Neural cell (in vitro differentiated cells): Measurements from ENCODE around the gene PDLIM5. TPM values are rescaled to one million over a fixed set of nuclear protein-coding genes. Genes with fewer than 3 reads are reported as not detected.
"Not testable (repeated sequence)": the region's sequence is repeated elsewhere in the genome, so short reads cannot be mapped to it uniquely, and the experiment has no call there.

Experiments
- H2AFZ ChIP-seq: fragments of 200-600, 300-800 bp; sonication (generic), shearing (Covaris generic); 2 replicates; pipeline ENCODE4 v1.6.0; 2014; ENCODE audit warnings: low read depth, mild to moderate bottlenecking, antibody characterized with exemption, low read length, moderate library complexity
- H3F3A ChIP-seq: fragments of 200-600 bp; shearing (Covaris generic); 2 replicates; pipeline ENCODE4 v1.6.1; 2016; ENCODE audit warnings: mild to moderate bottlenecking, moderate library complexity, mixed read lengths, antibody characterized with exemption, low read length; ENCODE audit not compliant: insufficient read depth, poor library complexity, severe bottlenecking
- H3K27ac ChIP-seq: fragments of 200-600, 300-800 bp; sonication (generic), shearing (Covaris generic); 2 replicates; pipeline ENCODE4 v1.5.1; 2014; ENCODE audit warnings: mild to moderate bottlenecking, low read length, moderate library complexity
- H3K27me3 ChIP-seq: fragments of 300-800, 200-600 bp; sonication (generic), shearing (Covaris generic); 2 replicates; pipeline ENCODE4 v1.6.0; 2014; ENCODE audit warnings: mild to moderate bottlenecking, low read depth, low read length, moderate library complexity; ENCODE audit not compliant: insufficient read depth
- H3K36me3 ChIP-seq: fragments of 300-800, 200-600 bp; sonication (generic), shearing (Covaris generic); 2 replicates; pipeline ENCODE4 v1.5.1; 2014; ENCODE audit warnings: mild to moderate bottlenecking, antibody characterized with exemption, low read length, moderate library complexity; ENCODE audit not compliant: insufficient read depth
- H3K4me2 ChIP-seq: fragments of 300-800, 200-600 bp; sonication (generic), shearing (Covaris generic); 2 replicates; pipeline ENCODE4 v1.6.0; 2014; ENCODE audit warnings: mild to moderate bottlenecking, low read length
- H3K4me3 ChIP-seq: fragments of 300-800, 200-600 bp; sonication (generic), shearing (Covaris generic); 2 replicates; pipeline ENCODE4 v1.5.1; 2014; ENCODE audit warnings: mild to moderate bottlenecking, low read length, moderate library complexity
- H3K79me2 ChIP-seq: fragments of 200-600 bp; shearing (Covaris generic); replicated peaks from 2 replicates; pipeline ENCODE4 v1.6.0; 2014; ENCODE audit warnings: mild to moderate bottlenecking, low read length, moderate library complexity; ENCODE audit not compliant: insufficient read depth
- H3K9ac ChIP-seq: fragments of 300-800, 200-600 bp; sonication (generic), shearing (Covaris generic); 2 replicates; pipeline ENCODE4 v1.6.1; 2016; ENCODE audit warnings: mild to moderate bottlenecking, low read length, mixed read lengths
- H3K9me2 ChIP-seq: fragments of 200-600 bp; shearing (Covaris generic); 2 replicates; pipeline ENCODE4 v1.6.1; 2016; ENCODE audit warnings: mild to moderate bottlenecking, low read length, mixed read lengths; ENCODE audit not compliant: insufficient read depth
- H3K9me3 ChIP-seq: fragments of 200-600, 300-800 bp; sonication (generic), shearing (Covaris generic); 2 replicates; pipeline ENCODE4 v1.6.1; 2016; ENCODE audit warnings: mild to moderate bottlenecking, mixed run types, low read length, moderate library complexity, mixed read lengths
- H4K20me1 ChIP-seq: fragments of 200-600 bp; shearing (Covaris generic); 2 replicates; pipeline ENCODE4 v1.6.1; 2016; ENCODE audit warnings: mild to moderate bottlenecking, mixed run types; ENCODE audit not compliant: insufficient read depth
- CTCF ChIP-seq: fragments of 450-650 bp; IDR thresholded peaks from 2 replicates; pipeline ENCODE4 v1.5.1; 2014; ENCODE audit warnings: antibody characterized with exemption, mild to moderate bottlenecking, moderate library complexity; ENCODE audit not compliant: poor library complexity, severe bottlenecking
- EZH2 ChIP-seq: fragments of 200-600, 300-800 bp; shearing (Covaris generic), sonication (generic); IDR thresholded peaks from 2 replicates; pipeline ENCODE4 v1.6.1; 2014; ENCODE audit warnings: antibody characterized with exemption, low read length, borderline replicate concordance, mild to moderate bottlenecking; ENCODE audit not compliant: insufficient read depth, poor library complexity, severe bottlenecking
- MXI1 ChIP-seq: fragments of 450-650 bp; conservative IDR thresholded peaks from 2 replicates; pipeline ENCODE4 v1.6.1; 2014; ENCODE audit warnings: antibody characterized with exemption, mild to moderate bottlenecking; ENCODE audit not compliant: poor library complexity, severe bottlenecking
- POLR2AphosphoS5 ChIP-seq: IDR thresholded peaks from 2 replicates; pipeline ENCODE4 v1.6.1; 2012
- RAD21 ChIP-seq: fragments of 450-650 bp; conservative IDR thresholded peaks from 2 replicates; pipeline ENCODE4 v1.6.1; 2014; ENCODE audit warnings: antibody characterized with exemption, mild to moderate bottlenecking, moderate library complexity
- SMC3 ChIP-seq: fragments of 450-650 bp; conservative IDR thresholded peaks from 2 replicates; pipeline ENCODE4 v1.6.1; 2014; ENCODE audit warnings: antibody characterized with exemption, mild to moderate bottlenecking, moderate library complexity; ENCODE audit not compliant: poor library complexity
- TAF1 ChIP-seq: IDR thresholded peaks from 2 replicates; pipeline ENCODE4 v1.6.1; 2012; ENCODE audit warnings: low read depth
- polyA plus RNA-seq: library from polyadenylated mRNA; depleted of rRNA; stranded (reverse); fragments of >200 nt; gene quantifications from 2 replicates; pipeline ENCODE4 v1.2.3, GENCODE V29; 2014
- TF ChIP-seq, protein P1 (sequence below): IDR thresholded peaks from 2 replicates; pipeline ENCODE4 v1.6.1; 2012; ENCODE audit warnings: borderline replicate concordance

The PDLIM5 gene
- polyA plus RNA-seq, 1 donor from 2014 or later: 1.6 TPM

GRCh38 chr4:94623126-94623911, 171.6 kb downstream of the PDLIM5 start:
- no peak overlapping the region for H3K4me2 ChIP-seq
- H4K20me1 ChIP-seq: no peaks in the 10 kb centered on the region
- H2AFZ ChIP-seq: no peak overlapping the region
- H3K79me2 ChIP-seq: no peaks in the 10 kb centered on the region
- no peaks in the 10 kb centered on the region for H3F3A ChIP-seq
- H3K9me3 ChIP-seq: no peaks in the 10 kb centered on the region
- H3K27me3 ChIP-seq: no peaks in the 10 kb centered on the region
- TF ChIP-seq MXI1: no peak
- H3K9ac ChIP-seq: no peak overlapping the region
- H3K4me3 ChIP-seq: no peak overlapping the region
- no peaks in the 10 kb centered on the region for H3K9me2 ChIP-seq
- no peak overlapping the region for H3K27ac ChIP-seq
- H3K36me3 ChIP-seq: no peaks in the 10 kb centered on the region

GRCh38 chr4:94626942-94627341, 175.2 kb downstream of the PDLIM5 start:
- H3K27me3 ChIP-seq: no peaks in the 10 kb centered on the region
- H4K20me1 ChIP-seq: no peaks in the 10 kb centered on the region
- H2AFZ ChIP-seq: no peak overlapping the region
- H3K27ac ChIP-seq: no peak overlapping the region
- no peaks in the 10 kb centered on the region for H3K9me2 ChIP-seq
- no peaks in the 10 kb centered on the region for H3F3A ChIP-seq
- H3K9ac ChIP-seq: no peak overlapping the region
- no peaks in the 10 kb centered on the region for H3K79me2 ChIP-seq
- no peaks in the 10 kb centered on the region for H3K36me3 ChIP-seq
- no peaks in the 10 kb centered on the region for H3K9me3 ChIP-seq
- no peak overlapping the region for H3K4me2 ChIP-seq
- no peak overlapping the region for H3K4me3 ChIP-seq
- TF ChIP-seq POLR2AphosphoS5 (no peak), EZH2 (no peak), CTCF (no peak), TAF1 (no peak), SMC3 (no peak), RAD21 (no peak)

GRCh38 chr4:94629058-94629457, 177.3 kb downstream of the PDLIM5 start:
- not testable (repeated sequence) for H2AFZ ChIP-seq, H3F3A ChIP-seq, H3K36me3 ChIP-seq, H3K27ac ChIP-seq, H3K9me3 ChIP-seq, H4K20me1 ChIP-seq, H3K27me3 ChIP-seq, H3K4me3 ChIP-seq, H3K9me2 ChIP-seq, H3K79me2 ChIP-seq, H3K4me2 ChIP-seq, H3K9ac ChIP-seq

DNA sequence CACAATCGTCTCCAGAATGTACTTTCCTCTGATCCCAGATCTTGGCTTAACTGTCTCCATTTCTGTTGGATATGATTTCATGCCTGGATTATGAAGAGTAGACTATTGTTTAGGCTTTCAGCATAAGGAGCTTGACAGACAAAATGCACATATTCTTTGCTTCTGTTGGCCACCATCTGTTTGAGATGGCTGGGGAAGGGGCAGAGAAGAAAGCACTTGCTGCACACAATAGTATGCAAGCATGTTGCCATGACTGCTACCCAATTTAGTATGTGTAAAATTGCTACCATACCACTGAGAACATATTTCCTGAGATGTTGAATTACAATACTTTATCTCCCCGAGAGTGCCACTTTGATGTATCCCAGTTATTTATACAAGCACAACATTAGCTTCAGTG, 178.1 kb downstream of the PDLIM5 start:
- Histone ChIP-seq H3K9me2 (no peaks in the 10 kb centered on the region), H4K20me1 (no peaks in the 10 kb centered on the region), H3K27me3 (no peaks in the 10 kb centered on the region), H3K4me3 (no peak overlapping the region), H3K79me2 (no peaks in the 10 kb centered on the region), H3K4me2 (no peak overlapping the region), H3K27ac (no peak overlapping the region), H3K36me3 (no peaks in the 10 kb centered on the region), H2AFZ (no peak overlapping the region), H3K9ac (no peak overlapping the region), H3K9me3 (no peaks in the 10 kb centered on the region), H3F3A (no peaks in the 10 kb centered on the region)
- TF ChIP-seq, protein P1, sequence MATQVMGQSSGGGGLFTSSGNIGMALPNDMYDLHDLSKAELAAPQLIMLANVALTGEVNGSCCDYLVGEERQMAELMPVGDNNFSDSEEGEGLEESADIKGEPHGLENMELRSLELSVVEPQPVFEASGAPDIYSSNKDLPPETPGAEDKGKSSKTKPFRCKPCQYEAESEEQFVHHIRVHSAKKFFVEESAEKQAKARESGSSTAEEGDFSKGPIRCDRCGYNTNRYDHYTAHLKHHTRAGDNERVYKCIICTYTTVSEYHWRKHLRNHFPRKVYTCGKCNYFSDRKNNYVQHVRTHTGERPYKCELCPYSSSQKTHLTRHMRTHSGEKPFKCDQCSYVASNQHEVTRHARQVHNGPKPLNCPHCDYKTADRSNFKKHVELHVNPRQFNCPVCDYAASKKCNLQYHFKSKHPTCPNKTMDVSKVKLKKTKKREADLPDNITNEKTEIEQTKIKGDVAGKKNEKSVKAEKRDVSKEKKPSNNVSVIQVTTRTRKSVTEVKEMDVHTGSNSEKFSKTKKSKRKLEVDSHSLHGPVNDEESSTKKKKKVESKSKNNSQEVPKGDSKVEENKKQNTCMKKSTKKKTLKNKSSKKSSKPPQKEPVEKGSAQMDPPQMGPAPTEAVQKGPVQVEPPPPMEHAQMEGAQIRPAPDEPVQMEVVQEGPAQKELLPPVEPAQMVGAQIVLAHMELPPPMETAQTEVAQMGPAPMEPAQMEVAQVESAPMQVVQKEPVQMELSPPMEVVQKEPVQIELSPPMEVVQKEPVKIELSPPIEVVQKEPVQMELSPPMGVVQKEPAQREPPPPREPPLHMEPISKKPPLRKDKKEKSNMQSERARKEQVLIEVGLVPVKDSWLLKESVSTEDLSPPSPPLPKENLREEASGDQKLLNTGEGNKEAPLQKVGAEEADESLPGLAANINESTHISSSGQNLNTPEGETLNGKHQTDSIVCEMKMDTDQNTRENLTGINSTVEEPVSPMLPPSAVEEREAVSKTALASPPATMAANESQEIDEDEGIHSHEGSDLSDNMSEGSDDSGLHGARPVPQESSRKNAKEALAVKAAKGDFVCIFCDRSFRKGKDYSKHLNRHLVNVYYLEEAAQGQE: no peak
- TF ChIP-seq POLR2AphosphoS5 (peak; percentile 40), CTCF (no peak)
